Skeletal muscle satellite cell (primary cell): Measurements from ENCODE around the gene NATD1.

ENCODE experiments used
- H3K27me3 ChIP-seq: 2 replicates; pipeline ENCODE4 v1.7.0; 2013; ENCODE audit warnings: low read length; ENCODE audit not compliant: control insufficient read depth, insufficient read depth
- H3K36me3 ChIP-seq: 2 replicates; pipeline ENCODE4 v1.7.0; 2013; ENCODE audit warnings: mild to moderate bottlenecking, control low read depth, low read length; ENCODE audit not compliant: insufficient read depth
- H3K4me1 ChIP-seq: 2 replicates; pipeline ENCODE4 v1.7.0; 2013; ENCODE audit warnings: low read length; ENCODE audit not compliant: control insufficient read depth, insufficient read depth
- H3K4me2 ChIP-seq: 2 replicates; pipeline ENCODE4 v1.7.0; 2013; ENCODE audit warnings: mild to moderate bottlenecking, low read length
- H3K4me3 ChIP-seq: 2 replicates; pipeline ENCODE4 v1.7.0; 2013; ENCODE audit warnings: low read length
- H3K9ac ChIP-seq: 2 replicates; pipeline ENCODE4 v1.7.0; 2013; ENCODE audit warnings: mild to moderate bottlenecking, low read depth, low read length, moderate library complexity
- H3K9me3 ChIP-seq: replicated peaks from 2 replicates; pipeline ENCODE4 v1.7.0; 2013; ENCODE audit warnings: mild to moderate bottlenecking, control low read depth, low read length

The NATD1 gene

DNA sequence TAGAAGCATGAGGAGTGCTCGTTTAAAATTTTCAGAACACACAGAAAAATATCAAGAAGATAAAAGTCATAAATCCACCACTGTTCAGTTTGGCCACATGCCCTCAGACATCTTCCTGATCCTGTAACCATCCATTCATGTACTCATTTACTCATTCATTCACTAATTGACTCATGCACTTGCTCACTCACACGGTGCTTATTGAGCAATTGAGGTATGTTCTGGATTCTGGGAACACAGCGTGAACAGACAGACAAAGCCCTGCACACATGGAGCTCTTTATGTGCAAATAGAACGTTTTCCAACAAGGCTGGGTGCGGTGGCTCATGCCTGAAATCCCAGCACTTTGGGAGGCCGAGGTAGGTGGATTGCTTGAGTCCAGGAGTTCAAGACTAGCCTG, 10.2 kb upstream of the NATD1 start:
- Histone ChIP-seq H3K9ac (no peak overlapping the region), H3K36me3 (no peaks in the 10 kb centered on the region), H3K9me3 (no peaks in the 10 kb centered on the region)

DNA sequence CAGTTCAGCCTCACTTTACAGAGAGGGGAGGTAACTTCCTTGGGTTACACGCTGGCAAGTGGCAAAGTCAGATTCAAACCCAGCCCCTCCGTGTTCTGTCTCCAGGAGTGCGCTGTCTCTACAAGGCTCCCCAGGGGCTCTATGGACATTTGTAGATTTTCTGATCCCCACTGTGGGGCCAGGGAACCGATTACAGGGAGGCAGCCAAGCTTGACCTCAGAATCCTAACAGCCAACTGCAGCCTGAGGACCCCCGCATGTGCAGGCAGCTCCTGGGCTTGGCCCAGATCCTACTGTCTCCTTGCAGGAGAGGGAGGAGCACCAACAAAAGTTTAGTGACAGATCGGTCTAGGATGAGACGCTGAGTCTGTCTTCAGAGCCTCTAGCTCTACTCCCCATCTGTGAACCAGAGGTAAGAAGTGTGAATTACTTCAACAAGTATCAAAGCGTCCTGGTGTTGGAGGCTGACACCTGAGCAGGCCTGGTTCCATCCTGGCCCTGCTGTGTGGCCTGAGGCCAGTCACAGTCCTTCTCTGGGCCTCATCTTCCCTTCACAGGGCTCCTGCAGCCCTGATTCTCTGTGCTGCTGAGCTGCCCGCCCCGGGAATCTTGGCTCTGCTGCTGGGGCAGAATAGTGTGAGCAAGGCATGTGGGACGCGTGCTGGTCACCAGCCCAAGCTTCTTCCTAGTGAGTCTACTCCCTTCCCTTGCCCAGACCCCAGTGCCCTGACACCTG, 9.2 kb upstream of the NATD1 start:
- no peak overlapping the region for H3K4me2 ChIP-seq
- H3K27me3 ChIP-seq, result peaks cover 12% of the 10 kb centered on the region
- no peaks in the 10 kb centered on the region for H3K36me3 ChIP-seq
- no peak overlapping the region for H3K9ac ChIP-seq
- H3K4me3 ChIP-seq, result no peak overlapping the region
- no peaks in the 10 kb centered on the region for H3K9me3 ChIP-seq
- H3K4me1 ChIP-seq, result no peaks in the 10 kb centered on the region

More for the DNA sequence above, 10.2 kb upstream of the NATD1 start:
- Histone ChIP-seq H3K4me1 (no peaks in the 10 kb centered on the region), H3K4me2 (no peak overlapping the region), H3K4me3 (no peak overlapping the region), H3K27me3 (peaks cover 12% of the 10 kb centered on the region)

DNA sequence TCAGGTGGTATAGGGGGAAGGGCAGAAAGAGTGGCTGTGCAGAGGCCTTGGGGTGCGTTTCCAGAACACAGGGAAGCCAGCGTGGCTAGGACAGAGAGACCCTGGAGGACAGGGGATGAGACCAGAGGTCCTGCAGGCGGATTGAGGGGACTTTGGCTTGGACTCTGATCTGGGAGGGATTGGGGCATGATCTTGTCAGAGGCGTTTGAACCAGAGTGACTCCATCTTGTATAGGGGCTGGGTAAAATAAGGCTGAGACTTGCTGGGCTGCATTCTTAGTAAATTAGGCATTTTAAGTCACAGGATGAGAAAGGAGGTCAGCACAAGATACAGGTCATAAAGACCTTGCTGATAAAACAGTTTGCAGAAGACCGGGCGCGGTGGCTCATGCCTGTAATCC, 5.4 kb upstream of the NATD1 start:
- H3K36me3 ChIP-seq, result no peaks in the 10 kb centered on the region
- no peak overlapping the region for H3K9ac ChIP-seq
- no peak overlapping the region for H3K4me3 ChIP-seq
- H3K4me1 ChIP-seq, result peaks cover 3% of the 10 kb centered on the region
- no peak overlapping the region for H3K4me2 ChIP-seq
- peaks cover 7% of the 10 kb centered on the region for H3K27me3 ChIP-seq
- no peaks in the 10 kb centered on the region for H3K9me3 ChIP-seq

DNA sequence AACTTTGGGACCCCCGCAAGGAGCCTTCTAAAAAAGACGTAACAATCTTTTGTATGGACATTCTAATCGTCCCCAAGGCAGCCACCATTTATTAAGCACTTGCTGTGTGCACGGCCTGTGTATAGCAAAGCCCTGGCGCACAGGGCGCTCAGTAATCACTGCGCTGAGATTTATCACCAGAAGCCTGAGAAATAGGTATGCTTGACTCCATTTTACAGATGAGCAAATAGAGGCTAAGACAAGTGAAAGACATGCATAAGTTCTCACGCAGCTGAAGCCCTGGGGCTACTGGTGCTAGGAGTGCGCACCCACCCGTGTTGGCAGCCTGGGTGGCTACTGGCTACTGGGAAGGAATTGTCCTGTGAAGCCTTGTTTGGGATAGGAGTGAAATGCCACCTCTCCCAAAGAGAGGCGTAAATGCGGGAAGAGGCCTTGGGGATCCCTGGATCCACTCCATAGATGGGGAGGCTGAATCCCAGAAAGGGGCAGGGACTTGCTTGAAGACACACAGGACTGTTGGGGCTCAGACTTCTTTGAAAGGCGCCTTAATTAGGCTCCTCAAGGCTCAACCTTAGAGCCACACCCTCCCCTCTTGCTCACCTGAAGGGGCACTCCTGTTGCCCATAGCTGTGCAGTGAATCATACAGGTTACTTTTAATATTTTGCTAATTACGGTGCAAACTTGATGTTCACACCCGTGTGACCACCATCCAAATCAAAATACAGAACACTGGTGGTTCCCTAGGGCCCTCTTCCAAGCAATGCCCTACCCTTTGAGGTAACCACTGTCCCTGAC, 634 bp upstream of the NATD1 start:
- H3K4me1 ChIP-seq, result peaks cover 16% of the 10 kb centered on the region
- peak overlapping the region; percentile 79 for H3K4me3 ChIP-seq
- H3K36me3 ChIP-seq, result no peaks in the 10 kb centered on the region
- H3K4me2 ChIP-seq, result peak overlapping the region; percentile 92
- no peaks in the 10 kb centered on the region for H3K27me3 ChIP-seq
- H3K9me3 ChIP-seq, result no peaks in the 10 kb centered on the region
- H3K9ac ChIP-seq, result peak overlapping the region; percentile 42

DNA sequence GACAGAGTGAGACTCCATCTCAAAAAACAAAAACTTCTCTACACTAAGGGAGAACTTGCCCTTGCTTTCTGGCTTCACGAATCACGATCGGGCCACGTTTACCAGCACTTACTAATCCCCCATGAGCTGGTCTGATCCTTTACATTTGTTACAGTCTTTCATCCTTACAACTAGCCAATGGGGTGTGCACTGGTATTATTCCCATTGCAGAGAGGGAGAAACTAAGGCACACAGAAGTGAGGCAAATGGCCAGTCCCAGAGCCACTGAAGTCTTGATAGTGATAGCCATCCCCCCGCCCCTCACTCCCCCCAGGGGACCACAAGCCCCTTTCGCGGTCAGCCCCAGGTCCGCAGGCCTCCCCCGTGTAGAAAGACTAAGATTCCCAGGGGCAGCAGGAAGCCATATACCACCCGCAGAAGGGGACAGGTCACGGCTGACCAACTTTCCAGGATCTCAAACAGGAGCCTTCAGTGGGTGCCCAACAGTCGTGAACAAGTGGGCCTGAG, 868 bp downstream of the NATD1 start:
- H3K36me3 ChIP-seq, result no peaks in the 10 kb centered on the region
- peak overlapping the region; percentile 79 for H3K4me3 ChIP-seq
- H3K4me2 ChIP-seq, result peak overlapping the region; percentile 92
- no peaks in the 10 kb centered on the region for H3K9me3 ChIP-seq
- peak overlapping the region; percentile 42 for H3K9ac ChIP-seq
- H3K27me3 ChIP-seq, result no peaks in the 10 kb centered on the region
- H3K4me1 ChIP-seq, result peaks cover 16% of the 10 kb centered on the region

DNA sequence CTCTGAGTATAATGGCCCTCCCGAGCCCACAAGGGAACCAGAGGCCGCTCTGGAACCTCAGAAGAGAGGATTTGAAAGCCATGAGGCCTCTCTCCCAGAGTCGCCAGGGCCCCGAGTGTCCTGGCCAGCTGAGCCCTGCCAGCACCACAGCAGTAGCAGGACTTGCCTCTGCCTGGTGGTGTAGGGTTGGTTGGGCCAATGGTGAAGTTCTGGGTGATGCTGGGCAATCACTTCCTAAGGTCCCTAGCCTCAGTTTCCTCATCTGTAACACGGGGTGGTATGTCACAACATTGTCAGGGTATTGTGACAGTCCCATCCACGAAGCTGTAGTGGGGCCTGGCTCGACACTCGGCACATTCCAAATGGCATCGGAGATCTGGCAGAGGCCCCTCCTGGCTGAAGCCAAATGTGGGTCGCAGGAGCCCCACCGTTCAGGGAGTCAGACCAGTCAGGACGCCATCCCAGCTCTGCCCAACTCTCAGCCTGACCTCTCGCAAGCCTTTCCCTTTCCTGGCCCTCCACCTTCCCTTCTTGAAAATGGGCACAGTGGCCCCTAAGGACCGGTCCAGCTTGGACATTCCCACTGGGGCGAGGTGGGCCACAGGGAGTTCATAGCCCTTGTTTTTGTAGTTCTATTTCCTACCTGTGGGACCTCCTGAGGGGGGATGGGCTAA, 1.7 kb downstream of the NATD1 start:
- Histone ChIP-seq H3K36me3 (no peaks in the 10 kb centered on the region), H3K4me3 (no peak overlapping the region), H3K4me1 (peaks cover 16% of the 10 kb centered on the region), H3K27me3 (no peaks in the 10 kb centered on the region), H3K9ac (no peak overlapping the region), H3K9me3 (no peaks in the 10 kb centered on the region), H3K4me2 (no peak overlapping the region)

DNA sequence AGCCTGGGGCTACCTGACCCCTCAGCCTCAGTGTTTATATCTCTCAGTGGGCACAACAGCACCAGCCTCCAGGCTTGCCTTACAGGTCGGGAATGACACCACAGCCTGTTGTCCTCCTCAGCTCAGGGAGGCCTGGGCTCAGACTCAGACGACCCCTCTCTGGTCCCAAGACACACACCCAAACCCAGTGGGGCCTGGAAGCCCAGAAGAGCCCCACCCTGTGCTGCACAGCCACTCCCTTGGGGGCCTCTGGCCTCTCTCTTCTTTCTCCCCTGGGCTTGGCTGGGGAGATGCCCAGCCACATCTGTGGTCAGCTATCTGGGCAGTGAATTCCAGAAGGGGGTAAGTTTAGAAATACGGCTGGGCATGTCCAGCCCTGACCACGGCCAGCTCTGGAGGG, 2.4 kb downstream of the NATD1 start:
- H3K4me1 ChIP-seq, result peaks cover 16% of the 10 kb centered on the region
- no peak overlapping the region for H3K4me2 ChIP-seq
- H3K36me3 ChIP-seq, result no peaks in the 10 kb centered on the region
- no peaks in the 10 kb centered on the region for H3K27me3 ChIP-seq
- H3K9ac ChIP-seq, result no peak overlapping the region
- no peaks in the 10 kb centered on the region for H3K9me3 ChIP-seq
- no peak overlapping the region for H3K4me3 ChIP-seq

DNA sequence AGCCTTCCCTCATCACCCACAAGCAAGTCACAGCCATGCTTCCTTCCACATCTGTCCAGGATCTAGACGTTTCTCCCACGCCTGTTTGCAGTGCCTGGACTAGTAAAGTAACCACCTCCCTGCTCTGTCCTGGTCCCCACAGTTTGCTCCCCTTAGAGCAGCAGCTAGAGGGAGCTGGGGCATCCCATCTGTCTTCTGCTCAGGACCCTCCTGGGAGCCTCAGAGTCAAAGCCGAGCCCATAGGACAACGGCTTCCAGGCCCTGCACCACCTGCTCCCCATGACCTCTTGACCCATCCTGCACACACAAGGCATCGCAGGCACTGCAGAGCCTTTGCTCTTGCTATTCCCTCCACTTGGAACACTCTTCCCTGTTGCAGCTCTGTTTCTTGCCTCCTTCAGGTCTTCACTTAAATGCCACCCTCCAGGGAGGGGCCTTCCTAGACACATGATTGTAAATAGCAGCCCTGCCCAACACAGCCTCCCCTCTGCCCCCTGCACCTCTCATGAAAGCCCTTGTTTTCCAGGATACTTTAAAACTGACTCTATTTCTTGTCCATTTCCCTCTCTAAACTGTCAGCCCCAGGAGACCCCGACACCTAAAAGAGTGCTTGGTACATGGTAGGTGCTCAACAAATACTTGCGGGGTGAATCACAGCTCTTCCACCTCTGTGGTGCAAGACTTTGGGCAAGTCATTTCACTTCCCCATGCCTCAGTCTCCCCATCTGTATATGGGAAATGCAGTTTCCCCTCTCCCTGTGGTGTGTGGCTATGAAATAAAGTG, 3.1 kb downstream of the NATD1 start:
- Histone ChIP-seq H3K36me3 (no peaks in the 10 kb centered on the region), H3K27me3 (no peaks in the 10 kb centered on the region), H3K4me3 (no peak overlapping the region), H3K4me2 (no peak overlapping the region), H3K4me1 (peaks cover 16% of the 10 kb centered on the region), H3K9ac (no peak overlapping the region), H3K9me3 (no peaks in the 10 kb centered on the region)

DNA sequence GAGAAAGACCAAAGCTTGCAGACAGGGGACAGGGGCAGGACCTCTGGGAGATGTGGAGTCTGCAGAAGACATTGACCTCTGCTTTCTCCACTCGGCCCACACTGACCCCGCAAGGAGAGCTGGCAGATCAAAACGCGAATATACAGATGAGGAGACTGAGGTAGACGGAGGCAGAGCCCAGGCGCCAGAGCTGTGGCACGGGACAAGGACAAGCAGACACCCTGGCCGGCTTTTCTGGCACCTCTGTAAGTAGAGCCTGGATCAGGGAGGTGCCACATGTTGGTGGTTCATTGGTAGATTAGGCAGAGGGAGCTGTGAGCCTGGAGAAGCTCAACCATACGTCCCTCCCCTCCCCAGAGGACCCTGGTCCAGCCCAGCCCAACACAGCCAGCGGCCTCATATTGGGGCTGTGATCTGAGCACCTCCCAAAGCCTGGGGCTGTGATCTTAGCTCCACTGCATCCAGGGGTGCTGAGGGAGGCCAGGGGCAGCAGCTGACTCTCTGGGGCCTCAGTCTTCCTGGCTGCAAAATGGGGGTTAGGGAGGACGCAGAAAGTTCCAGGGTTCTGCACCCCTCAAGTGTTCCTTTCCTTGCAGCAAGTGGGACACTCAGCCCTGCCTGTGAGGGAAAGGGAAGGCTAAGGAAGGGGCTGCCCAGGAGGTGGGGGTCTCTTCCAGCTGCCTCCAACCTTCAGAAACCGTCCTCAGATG, 4.0 kb downstream of the NATD1 start:
- no peaks in the 10 kb centered on the region for H3K36me3 ChIP-seq
- no peaks in the 10 kb centered on the region for H3K9me3 ChIP-seq
- H3K27me3 ChIP-seq, result no peaks in the 10 kb centered on the region
- H3K9ac ChIP-seq, result no peak overlapping the region
- peaks cover 16% of the 10 kb centered on the region for H3K4me1 ChIP-seq
- H3K4me3 ChIP-seq, result no peak overlapping the region
- no peak overlapping the region for H3K4me2 ChIP-seq

DNA sequence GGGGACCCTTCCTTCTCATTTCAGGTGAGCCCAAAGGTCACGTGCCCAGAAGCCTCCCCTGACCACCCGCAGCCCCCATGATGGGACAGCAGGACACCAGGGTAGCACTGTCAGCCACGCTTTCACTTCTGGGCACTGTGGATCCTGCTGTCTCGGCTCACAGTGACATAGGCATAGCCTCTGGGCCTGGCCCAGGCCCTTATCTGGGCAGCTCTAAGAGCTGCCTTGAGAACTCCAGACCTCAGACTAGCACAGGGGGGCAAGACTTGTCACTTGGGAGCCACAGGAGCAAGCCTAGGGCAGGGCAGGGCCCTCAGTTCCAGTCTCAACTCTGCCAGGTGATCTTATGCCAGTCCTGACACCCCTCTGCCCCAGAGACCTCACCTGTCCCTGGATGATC, 4.7 kb downstream of the NATD1 start:
- Histone ChIP-seq H3K9ac (no peak overlapping the region), H3K4me2 (no peak overlapping the region), H3K9me3 (no peaks in the 10 kb centered on the region), H3K36me3 (no peaks in the 10 kb centered on the region), H3K27me3 (no peaks in the 10 kb centered on the region), H3K4me3 (no peak overlapping the region), H3K4me1 (peaks cover 13% of the 10 kb centered on the region)
